ENCODE measurements around the gene DNAH14.

DNA sequence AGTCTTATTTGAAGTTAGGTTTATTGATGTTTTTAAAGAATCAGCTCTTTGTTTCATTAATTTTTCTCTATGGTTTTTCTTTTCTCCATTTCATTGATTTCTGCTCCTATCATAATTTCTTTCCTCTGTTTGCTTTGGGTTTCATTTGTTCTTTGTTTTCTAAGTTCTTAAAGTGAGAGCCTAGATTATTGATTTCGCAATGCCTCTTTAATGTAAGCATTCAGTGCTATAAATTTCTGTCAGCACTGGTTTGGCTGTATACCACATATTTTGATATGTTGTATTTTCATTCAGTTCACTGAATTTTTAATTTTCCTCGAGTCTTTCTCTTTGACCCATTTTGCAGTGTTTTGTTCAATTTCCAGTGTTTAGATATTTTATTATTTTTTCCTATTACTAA, 68.7 kb downstream of the DNAH14 start:
- no peak for TF ChIP-seq GATA2 (IDR thresholded peaks at IDR 0.05; ENCODE audit: low read depth, low read length)
- TF ChIP-seq GATA3 (IDR thresholded peaks at IDR 0.05; ENCODE audit: low read depth, low read length): no peak
